CD1c-positive myeloid dendritic cell (primary cell): ENCODE measurements around the gene PPP1R13L.
"Not testable (repeated sequence)": the region's sequence is repeated elsewhere in the genome, so short reads cannot be mapped to it uniquely, and the experiment has no call there.

Source experiments
- DNase-seq: peaks from one replicate; pipeline ENCODE4 v3.0.0-alpha.2; 2016; ENCODE audit errors: extremely low spot score

The PPP1R13L gene

DNA sequence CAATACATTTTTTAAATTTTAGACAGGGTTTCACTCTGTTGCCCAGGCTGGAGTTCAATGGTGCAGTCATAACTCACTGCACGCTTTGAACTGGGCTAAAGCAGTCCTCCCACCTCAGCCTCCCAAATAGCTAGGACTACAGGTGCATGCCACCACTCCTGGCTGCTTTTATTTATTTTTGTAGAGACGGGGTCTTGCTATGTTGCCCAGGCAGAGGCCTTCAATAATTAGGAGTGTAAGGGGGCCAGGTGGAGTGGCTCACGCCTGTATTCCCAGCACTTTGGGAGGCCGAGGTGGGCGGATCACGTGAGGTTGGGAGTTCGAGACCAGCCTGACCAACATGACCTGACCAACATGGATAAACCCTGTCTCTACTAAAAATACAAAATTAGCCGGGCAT lies 27.7 kb upstream of the PPP1R13L start:
- DNase-seq = not testable (repeated sequence)

DNA sequence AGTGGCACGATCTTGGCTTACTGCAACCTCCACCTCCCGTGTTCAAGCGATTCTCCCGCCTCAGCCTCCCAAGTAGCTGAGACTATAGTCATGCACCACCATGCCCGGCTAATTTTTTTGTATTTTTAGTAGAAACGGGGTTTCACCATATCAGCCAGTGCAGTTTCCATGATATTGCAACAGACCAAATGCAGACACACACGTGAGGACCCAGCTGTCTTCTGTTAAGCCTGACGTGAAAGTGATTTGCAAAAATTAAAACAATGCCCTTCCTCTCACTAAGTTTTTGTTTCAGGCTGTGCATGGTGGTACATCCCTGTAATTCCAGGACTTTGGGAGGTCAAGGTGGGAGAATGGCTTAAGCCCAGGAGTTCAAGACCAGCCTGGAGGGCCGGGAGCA lies 26.1 kb upstream of the PPP1R13L start:
- DNase-seq = peak; percentile 40

DNA sequence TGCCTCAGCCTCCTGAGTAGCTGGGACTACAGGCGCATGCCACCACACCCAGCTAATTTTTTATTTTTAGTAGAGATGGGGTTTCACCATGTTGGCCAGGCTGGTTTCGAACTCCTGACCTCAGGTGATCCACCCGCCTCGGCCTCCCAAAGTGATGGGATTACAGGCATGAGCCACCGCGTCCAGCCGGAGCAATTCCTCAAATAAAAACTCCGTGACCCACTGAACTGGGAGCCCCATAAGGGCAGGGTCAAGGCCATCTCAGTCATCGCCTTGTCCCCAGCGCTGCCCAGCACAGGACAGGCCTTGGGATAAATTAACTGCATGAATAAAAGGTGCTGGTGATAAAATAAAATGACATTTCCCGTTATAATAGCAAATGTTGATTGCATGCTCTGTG lies 25.0 kb upstream of the PPP1R13L start:
- not testable (repeated sequence) for DNase-seq

DNA sequence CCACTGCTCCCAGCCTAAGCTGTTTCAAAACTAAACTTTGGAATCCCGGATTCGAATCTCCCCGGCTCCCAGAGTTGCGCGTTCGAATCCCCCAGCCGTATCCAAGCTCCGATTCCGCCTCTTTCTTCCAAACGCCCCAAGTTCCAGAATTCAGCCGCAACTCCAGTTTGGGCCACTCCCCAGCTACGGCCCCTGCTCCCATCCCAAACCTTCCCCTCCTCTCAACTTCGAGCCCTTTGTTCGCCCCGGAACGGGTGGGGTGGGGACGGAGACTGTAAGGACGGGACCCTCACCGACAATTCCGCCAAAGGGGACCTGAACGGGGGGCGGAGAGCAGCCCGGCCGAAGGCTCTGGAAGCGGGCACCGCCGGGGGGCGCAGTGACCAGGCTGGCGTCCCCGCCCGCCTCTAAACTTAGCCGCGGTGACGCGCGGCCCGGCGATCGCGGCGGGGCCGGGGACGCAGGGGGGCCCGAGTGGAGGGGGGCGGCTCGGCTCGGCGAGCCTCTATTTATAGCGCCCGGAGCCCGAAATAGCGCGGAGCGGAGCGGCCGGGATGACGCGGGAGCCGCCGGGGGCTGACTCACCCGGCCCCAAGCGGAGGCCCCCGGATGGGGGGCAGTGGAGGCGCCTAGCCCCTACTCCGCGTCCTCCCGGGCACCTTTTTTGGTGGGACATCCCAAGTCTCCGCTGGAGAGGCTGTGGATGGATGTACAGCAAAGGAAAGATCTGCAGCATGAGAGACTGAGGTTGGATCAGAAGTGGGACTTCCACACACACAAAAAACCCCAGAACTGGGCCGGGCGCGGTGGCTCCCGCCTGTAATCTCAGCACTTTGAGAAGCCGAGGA lies 23.7 kb upstream of the PPP1R13L start:
- DNase-seq = peak; percentile 30

DNA sequence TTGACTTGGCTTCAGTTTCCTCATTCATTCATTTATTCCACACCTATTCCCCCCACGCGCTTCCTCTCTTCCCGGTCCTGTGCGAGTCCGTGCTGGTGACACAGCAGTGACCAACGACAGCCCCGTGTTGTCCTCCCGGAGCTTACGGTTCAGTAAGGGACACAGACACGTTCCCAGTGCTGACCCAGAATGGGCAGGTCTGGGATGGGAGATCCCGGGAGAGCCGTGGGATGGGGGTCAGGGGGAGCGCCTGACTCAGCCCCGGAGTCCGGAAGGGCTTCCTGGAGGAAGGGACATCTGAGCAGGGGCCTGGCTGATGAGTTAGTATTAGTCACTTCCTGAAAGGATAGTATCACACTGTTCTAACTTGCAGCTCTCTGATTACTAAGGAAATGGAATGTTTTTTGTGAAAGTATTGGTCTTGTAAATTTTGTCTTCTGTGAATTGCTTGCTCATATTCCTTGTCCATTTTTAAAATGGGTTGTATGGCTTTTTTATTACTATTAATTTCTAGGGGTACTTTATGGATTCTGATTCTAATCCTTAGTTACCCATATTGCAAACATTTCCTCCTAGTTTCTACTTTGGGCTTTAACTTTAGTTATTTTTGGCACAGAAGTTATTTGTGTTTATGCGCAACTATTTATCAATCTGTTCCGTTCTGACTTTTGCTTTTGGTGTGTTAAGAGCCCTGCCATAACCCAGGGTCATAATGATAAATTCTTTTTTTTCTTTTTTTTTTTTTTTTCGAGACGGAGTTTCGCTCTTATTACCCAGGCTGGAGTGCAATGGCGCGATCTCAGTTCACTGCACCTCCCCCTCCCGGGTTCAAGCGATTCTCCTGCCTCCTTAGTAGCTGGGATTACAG lies 19.6 kb upstream of the PPP1R13L start:
- DNase-seq = peak; percentile 84

DNA sequence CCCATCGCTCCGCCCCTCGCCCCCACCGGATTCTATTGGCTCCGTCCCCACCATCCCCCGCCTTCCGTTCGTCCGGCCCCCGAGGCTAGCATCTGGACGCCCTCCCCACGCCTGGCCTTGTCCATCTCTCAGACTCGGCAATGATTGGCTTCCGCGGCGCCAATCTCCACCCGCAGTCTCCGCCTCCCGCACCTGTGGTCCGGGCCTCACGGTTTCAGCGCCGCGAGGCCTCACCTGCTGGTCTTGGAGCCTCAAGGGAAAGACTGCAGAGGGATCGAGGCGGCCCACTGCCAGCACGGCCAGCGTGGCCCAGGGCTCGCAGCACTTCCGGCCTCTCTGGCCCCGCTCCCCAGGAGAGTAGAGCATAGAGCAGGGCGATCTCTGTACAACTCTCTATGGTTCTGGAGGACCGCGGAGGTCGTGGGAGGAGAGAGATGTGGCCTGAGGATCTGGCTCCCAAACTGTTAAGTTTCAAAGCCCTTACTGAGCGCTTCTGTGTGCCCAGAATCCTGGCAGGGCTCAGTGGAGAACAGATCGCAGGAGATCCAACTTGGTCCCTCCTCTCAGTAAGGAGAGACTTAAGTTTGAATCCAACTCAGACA lies 18.8 kb upstream of the PPP1R13L start, which contains the start of gene ERCC1:
TSS of gene ERCC1 (minus strand) at position 329 of the 602 bp plus-strand sequence. CDS start 543 bp downstream, outside the sequence.
- peak; percentile 87 for DNase-seq

DNA sequence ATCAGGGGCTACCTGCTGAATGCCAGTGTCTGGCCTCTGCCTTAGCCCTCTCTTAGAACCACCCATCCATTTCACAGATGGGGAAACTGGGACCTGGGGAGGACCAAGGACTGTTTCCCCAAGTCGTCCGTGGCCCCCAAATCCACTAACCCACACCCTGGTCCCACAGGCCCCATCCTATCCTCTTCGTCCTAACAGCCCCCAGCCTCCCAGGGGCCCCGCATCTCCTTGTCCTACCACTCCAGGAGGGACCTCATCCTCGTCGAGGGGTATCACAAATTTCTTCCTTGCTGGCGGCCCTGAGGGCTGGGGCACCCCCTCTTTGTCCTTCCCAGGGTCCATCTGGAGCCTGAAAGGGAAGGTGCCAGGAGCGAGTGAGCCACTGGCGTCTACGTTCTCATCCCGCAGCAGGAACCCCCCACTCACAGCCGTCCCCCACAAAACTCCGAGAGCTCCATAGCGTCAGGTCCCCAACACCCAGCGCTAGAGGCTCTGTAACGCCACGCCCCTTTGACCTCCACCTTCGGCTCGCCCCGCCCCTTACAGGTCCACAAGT lies 18.2 kb upstream of the PPP1R13L start:
- DNase-seq = no peak

DNA sequence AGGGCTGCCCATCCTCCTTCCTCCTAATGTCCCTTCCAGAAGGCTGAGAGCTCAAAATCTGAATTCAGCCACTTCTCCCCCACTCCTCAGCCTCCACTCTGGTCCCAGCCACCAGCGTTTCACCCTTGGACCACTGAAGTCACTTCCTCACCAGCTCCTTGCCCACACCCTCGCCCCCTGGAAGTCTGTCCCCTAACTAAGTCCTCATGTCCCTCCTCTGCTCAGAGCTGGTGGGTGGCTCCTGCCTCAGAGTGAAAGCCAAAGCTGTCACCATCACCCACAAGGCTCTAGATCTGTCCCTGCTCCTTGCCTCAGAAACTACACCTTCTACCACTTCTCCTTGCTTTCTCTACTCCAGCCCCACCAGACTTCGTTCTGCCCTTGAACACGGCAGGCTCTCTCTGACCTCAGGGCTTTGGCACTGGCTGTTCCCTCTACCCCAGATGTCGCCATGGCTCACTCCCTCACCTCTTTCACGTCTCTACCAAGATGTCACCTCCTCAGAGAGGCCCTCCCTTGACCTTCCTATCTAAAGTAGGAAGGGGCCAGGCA lies 17.2 kb upstream of the PPP1R13L start:
- DNase-seq = peak; percentile 54

DNA sequence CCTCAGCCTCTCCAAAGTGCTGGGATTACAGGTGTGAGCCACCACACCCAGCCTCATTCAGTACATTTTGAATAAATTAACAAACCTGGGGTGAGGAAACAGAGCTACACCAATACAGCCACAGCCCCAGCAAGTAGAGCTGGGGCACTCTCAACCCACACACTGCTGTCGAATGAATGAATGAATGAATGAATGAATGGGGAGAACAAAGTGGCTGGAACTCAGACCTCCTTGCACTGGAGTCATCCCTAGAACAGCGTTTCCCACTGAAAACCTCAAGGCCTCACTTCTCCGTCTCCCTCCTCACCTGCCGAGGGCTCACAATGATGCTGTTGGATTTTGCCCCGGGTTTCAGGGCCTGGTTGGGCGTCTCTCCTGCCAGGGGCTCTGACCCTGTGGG lies 16.0 kb upstream of the PPP1R13L start:
- no peak for DNase-seq

DNA sequence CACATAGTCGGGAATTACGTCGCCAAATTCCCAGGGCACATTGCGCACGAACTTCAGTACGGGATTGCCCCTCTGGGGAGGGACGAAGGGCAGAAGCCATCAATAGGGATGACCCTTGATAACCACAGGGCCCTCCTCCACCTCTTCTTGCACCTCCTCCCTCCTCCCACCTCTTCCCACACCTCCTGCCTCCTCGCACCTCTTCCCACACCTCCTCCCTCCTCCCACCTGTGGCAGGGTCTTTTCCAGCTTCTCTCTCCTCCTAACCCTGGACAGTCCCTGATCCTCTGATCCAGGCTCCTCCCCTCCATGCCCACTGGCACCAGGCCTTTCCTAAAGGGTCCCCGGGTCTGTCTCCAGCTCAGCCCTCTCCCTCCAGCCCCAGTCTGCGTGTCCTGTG lies 15.5 kb upstream of the PPP1R13L start:
- DNase-seq = no peak

DNA sequence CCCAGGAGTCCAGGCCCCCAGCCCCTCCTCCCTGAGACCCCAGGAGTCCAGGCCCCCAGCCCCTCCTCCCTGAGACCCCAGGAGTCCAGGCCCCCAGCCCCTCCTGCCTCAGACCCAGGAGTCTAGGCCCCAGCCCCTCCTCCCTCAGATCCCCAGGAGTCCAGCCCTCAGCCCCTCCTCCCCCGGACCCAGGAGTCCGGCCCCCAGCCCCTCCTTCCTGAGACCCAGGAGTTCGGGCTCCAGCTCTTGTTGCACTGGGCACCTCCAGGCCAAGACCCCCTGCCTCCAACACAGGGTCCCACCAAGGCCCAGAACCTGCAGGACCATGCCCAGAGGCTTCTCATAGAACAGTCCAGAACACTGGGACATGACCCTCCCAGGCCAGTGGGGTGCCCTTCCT lies 15.0 kb upstream of the PPP1R13L start:
- DNase-seq = no peak

DNA sequence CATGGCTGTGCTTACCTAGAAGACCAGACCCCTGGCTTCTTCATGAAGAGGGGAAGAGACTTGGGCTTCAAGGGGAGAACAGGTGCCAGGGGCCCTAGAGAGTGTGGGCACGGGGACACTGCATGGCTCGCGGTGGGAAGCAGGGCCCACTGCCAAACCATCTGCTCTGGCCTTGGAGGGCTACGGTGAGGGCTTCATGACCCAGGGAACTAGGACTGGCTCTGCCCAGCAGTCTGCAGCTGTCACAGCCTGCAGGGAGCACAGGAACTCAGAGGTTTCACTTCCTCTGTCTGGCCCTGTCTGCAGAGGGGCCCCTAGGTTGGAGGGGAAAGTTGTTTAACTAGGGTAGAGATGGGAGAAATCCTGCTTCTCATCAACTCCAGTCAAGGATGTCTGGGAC lies 14.5 kb upstream of the PPP1R13L start:
- DNase-seq = peak; percentile 82

DNA sequence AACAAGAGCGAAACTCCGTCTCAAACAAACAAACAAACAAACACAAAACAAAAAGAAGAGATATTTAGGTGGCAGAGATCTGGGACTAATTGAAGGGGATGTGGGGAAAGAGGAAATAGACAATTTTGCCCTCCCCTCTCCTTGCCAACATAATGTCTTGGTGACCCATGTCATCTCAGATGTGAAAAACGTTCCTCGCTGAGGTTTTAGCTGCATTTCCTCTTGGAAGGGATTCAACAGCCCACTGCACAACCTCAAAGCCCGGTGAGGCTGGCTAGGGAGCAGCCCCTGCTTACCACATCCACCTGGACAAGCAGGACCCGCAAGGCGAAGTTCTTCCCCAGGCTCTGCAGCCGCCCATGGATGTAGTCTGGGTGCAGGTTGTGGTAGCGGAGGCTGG lies 13.9 kb upstream of the PPP1R13L start:
- peak; percentile 40 for DNase-seq

DNA sequence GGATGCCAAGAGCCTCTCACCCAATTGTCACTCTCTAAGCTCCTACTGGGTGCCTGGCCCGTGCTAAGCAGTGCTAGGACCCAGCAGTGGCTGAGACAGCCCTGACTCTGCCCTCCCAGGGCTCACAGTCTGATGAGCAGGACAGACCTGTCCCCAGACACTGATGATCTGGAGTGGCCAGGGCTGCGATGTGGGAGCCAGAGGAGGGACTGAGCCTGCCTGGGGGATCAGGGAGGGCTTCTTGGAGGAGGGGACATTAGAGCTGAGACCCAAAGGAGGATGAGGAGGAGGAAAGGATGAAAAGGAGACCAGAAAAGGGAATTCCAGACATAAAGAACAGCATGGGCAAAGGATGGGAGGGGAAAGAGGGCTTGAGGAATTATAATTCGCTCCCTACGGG lies 12.3 kb upstream of the PPP1R13L start:
- no peak for DNase-seq

DNA sequence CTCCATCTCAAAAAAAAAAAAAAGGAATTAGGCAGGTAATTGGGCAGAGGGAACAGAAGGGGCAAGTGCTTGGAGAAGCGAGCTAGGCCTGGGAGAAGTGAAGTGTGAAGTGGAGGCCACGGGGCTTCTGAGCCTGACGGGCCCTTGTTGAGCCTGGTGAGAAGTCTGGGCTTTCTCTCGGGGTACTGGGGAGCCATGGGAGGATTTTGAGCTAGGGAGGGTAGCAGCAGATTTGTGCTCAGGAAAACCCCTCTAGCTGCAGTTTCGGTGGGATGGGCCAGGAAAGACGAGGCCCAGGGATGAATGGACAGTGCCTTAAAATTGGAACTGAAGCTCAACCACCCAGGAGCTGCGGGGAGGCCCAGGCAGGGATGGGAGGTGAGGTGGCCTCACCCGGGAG lies 9.6 kb upstream of the PPP1R13L start:
- no peak for DNase-seq

DNA sequence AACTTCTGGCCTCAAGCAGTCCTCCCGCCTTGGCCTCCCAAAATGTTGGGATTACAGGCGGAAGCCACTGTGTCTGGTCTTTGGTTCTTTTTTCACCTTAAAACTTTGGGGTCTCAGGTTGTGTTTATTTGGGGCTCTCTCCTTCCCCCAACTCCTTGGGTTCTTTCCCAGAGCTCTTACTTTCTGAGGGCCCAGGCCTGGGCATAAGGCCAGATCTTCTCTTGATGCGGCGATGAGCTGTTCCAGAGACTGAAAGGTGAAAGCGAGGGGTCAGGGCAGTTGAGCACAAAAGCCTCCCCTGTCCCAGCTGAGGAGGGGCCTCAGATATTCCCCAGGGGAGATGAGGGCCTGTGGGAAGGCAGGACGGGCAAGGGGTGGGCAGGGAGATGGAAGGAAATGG lies 8.6 kb upstream of the PPP1R13L start:
- no peak for DNase-seq

DNA sequence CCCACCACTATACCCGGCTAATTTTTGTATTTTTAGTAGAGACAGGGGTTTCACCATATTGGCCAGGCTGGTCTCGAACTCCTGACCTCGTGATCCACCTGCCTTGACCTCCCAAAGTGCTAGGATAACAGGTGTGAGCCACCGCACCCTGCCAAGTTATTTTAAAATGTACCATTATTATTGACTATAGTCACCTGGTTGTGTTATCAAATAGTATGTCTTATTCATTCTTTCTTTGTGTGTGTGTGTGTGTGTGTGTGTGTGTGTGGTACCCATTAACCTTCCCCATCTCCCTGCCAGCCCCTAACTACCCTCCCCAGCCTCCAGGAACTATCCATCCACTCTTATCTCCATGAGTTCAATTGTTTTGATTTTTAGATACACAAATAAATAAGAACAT lies 5.5 kb upstream of the PPP1R13L start:
- DNase-seq = not testable (repeated sequence)

DNA sequence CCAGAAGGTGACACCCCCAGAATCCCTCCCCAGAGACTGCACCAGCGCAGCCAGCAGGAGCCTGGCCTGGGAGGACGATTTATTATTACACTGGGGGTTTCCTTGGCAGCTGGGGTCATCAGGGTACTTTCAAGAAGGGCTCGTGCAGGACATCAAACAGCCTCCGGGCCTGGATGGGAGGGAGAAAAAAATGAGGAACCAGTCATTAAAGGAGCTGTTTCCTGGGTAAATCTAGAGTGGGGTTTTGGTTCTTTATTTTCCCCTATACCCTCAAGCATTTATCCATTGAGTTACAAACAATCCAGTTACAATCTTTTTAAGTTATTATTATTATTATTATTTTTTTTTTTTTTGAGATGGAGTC lies 4.7 kb upstream of the PPP1R13L start:
- peak; percentile 48 for DNase-seq

DNA sequence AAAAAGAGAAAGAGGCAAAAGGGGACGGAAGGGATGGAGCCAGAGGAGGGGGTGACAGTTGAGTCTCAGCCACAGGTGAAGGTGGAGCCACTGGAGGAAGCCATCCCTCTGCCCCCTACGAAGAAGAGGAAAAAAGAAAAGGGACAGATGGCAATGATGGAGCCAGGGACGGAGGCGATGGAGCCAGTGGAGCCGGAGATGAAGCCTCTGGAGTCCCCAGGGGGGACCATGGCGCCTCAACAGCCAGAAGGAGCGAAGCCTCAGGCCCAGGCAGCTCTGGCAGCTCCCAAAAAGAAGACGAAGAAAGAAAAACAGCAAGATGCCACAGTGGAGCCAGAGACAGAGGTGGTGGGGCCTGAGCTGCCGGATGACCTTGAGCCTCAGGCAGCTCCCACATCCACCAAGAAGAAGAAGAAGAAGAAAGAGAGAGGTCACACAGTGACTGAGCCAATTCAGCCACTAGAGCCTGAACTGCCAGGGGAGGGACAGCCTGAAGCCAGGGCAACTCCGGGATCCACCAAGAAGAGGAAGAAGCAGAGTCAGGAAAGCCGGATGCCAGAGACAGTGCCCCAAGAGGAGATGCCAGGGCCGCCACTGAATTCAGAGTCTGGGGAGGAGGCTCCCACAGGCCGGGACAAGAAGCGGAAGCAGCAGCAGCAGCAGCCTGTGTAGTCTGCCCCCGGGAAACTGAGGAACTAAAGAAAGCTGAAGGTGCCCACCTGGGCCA lies 4.1 kb upstream of the PPP1R13L start:
- DNase-seq = no peak

DNA sequence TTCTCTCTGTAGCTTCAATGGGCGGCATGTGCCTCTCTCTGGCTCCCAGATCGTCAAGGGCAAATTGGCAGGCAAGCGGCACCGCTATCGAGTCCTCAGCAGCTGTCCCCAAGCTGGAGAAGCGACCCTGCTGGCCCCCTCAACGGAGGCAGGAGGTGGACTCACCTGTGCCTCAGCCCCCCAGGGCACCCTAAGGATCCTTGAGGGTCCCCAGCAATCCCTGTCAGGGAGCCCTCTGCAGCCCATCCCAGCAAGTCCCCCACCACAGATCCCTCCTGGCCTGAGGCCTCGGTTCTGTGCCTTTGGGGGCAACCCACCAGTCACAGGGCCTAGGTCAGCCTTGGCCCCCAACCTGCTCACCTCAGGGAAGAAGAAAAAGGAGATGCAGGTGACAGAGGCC lies 3.3 kb upstream of the PPP1R13L start:
- no peak for DNase-seq

DNA sequence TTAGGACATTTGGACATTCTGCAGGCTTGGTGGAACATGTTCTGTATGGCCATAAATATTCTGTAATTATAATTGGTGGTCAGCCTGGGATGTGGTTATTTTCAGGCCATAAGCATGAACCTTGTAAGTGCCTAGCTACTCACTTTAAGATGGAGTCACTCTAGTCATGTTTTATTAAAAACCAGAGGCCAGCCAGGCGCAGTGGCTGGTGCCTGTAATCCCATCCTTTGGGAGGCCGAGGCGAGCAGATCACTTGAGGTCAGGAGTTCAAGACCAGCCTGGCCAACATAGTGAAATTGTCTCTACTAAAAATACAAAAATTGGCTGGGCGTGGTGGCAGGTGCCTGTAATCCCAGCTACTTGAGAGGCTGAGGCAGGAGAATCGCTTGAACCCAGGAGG lies 2.7 kb upstream of the PPP1R13L start:
- not testable (repeated sequence) for DNase-seq
